NCI-H146 treated with DMSO at 0.1 percent for 48 hours (cell line): ENCODE measurements around the gene CDT1.
"Not testable (repeated sequence)": the region's sequence is repeated elsewhere in the genome, so short reads cannot be mapped to it uniquely, and the experiment has no call there.

ENCODE experiments used
- DNase-seq: peaks from one replicate; lab custom pipeline; 2025; ENCODE audit not compliant: unreplicated experiment; lab: John Stamatoyannopoulos, UW

CDT1 gene

GRCh38 chr16:88782454-88783390, 20.9 kb upstream of the CDT1 start:
- no peak for DNase-seq

DNA sequence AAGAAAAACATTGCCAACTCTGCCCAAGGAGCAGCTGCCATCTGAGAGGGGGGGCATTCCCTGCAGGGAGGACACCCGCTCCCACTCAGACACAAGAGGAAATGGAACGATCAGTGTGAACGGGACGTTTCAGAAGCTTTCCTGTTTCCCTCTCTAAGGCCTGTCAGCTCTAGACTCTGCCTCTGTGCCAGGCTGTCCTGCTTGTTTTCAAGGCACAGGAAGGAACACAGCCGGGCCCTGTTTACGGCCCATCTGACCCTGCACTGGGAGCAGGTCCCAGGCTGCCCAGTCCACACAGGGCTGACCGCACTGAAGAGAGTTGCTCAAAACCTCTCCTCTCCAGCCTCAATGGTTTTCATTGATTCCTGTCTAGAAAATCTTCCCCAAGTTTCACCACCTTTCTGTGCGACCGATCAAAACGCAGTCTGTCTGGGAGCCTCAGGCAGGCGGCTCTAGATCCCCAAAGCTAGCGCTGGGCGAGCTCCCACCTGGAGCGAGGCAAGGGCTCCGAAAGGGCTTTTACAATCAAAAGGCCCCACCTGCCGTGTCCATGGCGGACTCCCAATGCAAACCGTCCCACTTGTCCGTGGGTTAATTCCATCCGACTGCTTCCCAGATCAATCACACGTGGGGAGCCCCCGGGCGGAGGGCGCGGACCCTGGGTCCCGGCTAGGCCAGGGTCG, 20.1 kb upstream of the CDT1 start:
- DNase-seq = no peak

DNA sequence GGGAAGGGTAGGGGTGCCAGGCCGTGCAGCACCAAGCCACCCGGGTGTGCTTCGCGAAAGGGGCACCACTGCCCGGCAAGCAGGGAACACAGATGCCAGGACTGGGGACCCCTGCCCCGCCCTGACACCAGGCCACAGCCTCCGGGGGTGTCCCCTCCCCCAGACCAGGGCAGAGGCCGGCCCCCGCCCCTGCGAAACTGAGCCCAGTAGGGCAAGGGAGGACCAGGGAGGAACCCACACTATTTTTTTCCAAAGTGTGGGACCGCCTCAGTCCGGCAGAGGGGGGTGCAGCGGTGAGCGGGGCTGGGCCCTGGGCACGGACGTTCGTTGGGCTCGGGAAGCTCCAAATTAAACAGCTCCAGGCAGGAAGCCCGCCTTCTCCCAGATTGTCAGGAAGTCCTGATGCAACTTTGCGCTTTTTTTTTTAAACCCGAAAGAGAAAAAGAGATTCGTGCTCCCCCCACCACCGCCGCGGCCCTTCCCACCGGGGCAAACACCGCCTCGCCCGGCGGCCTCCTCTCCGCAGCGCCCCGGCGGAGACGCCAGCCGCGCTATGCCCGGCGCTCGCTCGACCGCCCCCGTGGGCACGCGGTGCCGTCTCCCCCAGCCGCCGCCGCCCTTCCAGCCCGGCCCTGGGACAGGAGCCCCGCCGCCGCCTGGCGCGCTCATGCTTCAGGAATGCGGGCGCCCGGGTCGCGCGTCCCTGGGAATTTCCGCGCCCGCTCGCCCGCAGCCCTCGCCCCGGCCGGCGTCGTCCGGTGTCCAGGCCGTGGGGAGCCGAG, 19.3 kb upstream of the CDT1 start:
- no peak for DNase-seq

GRCh38 chr16:88784856-88785105, 18.8 kb upstream of the CDT1 start:
- no peak for DNase-seq

- DNase-seq = no peak
These were observed 18.3 kb upstream of the CDT1 start, which contains the start of gene PIEZO1 for GRCh38 chr16:88785106-88785924. TSS of gene PIEZO1 (minus strand) at chr16:88785220. CDS start at chr16:88784964, 256 bp downstream.

DNA sequence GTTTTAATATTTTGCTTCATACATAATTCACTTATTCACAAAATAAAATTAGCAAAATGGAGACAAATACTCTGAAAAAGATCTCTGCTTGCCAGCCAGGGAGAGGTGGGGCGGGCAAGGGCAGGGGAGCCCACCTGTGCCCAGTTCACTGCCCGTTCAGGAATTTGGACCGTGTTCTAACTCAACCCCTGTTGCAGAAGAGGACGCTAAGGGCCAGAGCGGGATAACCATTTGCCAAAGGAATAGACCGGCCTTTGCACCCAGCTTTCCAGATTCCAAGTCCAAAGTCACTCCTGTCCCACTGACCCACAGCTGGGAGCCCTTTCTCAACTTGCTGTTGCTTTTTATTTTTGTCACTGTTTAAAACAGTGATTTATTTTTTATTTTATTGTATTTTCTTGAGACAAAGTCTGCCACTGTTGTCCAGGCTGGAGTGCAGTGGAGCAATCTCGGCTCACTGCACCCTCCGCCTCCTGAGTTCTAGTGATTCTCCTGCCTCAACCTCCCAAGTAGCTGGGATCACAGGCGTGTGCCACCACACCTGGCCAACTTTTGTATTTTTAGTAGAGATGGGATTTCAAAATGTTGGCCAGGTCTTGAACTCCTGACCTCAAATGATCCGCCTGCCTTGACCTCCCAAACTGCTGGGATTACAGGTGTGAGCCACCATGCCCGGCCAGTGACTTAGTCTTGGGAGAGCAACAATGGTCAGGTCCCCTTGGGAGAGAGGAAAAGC, 15.8 kb upstream of the CDT1 start:
- no peak for DNase-seq

- not testable (repeated sequence) for DNase-seq
These were observed 14.8 kb upstream of the CDT1 start for GRCh38 chr16:88788749-88789148.

GRCh38 chr16:88789594-88789993, 14.0 kb upstream of the CDT1 start:
- no peak for DNase-seq

- no peak for DNase-seq
These were observed 13.0 kb upstream of the CDT1 start for GRCh38 chr16:88790312-88791211.

DNA sequence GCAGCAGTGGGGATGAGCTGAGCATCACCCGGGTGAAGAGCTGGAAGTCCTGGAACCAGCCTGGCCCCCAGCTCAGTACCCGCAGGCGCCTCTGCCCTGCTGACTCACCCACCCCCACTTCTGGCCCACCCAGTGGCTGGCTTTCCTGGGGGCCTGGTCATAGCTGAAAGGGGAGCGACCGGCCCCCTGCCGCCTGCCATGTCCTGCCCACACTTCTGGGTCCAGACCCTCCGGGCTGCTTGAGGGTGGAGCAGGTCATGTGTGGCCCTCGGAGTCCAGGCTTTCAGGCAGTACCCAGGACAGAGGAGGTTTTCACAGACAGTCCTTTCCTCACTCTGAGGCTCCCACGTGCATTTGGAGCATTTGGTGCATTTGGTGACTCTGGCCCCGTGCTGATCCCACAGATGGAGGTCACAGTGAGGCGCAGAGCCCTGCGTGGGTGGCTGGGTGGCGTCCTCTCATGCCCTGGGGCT, 11.5 kb upstream of the CDT1 start:
- DNase-seq = no peak

GRCh38 chr16:88792668-88793250, 10.8 kb upstream of the CDT1 start:
- no peak for DNase-seq

DNA sequence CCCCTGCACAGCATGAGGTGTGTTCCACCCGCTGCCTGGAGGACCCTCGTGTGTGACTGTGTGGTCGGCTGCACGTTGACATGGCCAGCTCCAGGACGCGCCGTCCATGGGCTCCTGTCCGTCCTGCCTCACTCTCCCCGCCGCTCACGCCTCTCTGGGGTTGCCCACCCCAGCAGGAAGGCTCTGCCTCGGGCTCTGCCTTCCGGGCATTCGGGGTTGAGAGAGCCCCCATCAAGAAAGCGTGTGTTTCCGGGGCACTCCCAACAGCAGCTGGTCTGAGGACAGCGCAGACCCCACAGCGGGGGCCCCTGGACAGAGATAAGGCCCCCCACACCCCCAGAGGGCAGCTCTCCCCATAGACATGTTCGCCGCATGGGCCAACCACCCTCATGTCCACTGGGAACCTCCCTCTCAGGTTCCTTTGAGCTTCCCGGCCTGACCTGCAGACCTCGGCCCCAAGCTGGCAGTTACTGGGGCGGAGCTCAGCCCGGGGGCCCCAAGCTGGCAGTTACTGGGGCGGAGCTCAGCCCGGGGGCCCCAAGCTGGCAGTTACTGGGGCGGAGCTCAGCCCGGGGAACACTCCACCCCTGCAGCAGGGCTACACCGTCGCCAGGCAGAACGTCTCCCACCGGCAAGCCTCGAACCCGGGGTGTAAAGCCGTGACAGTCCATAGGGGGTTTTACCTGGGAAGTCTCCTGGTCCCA, 10.2 kb upstream of the CDT1 start:
- DNase-seq = no peak

DNA sequence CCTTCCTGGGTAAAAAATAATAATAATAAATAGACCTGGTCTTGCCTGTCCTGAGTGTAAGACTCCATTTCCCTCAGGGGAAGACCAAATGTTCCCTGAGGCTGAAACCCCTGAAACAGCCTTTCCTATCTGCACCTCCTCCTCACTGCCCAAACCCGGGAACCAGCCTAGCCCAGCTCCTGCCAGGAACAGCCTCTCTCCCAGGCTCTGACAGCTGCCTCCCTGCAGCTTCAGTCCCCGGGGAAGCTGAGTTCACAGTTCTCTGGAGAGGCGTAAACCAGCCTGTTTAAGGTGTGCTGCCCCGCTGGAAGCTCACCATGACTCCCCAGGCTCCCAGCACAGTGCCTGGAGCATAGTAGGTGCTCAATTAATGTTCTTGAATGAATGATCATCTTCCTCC, 7.3 kb upstream of the CDT1 start:
- no peak for DNase-seq

GRCh38 chr16:88798073-88798472, 5.5 kb upstream of the CDT1 start:
- no peak for DNase-seq

DNA sequence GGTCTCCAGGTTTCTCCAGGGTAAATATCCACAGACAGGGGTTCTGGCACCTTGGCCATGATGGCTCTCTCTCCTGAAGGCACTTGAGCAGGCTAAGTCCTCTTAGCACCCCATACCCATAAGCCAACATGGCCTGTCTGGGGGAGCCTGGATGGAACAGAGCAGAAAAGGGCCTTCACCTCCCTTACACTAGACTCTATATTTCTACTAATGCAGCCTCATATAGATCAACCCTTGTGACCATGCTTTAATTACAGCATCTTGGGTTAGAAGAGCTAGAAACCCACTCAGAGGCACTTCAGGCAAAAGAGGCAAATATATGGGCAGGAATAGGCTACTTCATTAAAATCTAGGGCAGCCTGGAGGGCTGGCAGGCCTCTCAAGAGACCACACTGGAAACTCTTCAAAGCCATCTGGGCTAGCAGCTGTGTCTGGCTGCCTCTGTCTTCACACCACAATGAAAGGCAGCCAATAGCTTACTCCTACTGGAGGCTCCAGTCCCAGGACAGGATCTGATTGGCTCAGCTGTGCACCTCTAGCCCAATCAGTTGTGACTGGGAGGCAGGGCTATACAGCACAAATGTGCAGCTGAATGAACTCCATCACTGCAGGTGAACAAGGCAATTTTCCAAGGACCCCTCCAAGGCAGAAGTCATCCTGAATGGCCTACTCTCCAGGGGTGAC, 4.7 kb upstream of the CDT1 start:
- no peak for DNase-seq

DNA sequence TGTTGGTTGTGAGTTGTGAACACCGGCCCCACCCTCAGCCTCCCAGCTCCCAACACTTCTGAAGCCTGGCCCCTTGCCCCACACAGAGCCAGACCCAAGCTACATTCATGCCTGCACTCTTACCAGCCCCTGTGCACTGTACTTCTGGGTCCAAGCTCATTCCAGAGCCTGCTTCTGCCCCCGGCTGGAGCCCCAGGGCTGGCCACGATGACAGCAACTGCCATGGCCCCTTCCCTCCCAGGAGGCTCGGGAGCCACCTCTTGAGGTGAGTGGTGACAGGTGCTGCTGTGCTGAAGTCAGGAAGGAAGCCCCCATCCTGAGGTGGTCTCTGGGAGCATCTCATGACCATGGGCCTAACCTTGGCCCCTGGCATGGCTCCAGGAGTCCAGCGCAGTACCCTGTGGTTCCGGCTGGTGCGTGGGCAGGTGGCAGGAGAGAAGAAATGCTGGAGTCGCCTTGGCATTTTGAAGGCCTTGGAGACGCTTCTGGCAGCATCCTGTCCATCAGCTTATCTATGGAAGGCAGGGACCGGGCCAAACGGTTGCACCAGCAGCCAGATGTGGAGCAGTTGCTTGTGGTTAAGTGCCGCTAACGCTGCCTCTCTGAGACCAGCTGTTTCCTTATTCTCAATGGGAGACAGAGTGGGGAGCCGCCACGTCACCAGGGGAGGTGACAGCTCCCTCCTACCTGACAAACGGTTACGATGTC, 3.9 kb upstream of the CDT1 start:
- DNase-seq = no peak

GRCh38 chr16:88800277-88800592, 3.4 kb upstream of the CDT1 start:
- no peak for DNase-seq
